MM.1S (cell line): ENCODE measurements around the gene DNAJC5.

ENCODE experiments used
- DNase-seq: peaks from one replicate; pipeline ENCODE4 v3.0.0-alpha.2; 2015
- H2AFZ ChIP-seq: fragments of 300-600 bp; sonication (generic); 2 replicates; pipeline ENCODE4 v1.6.0; 2016; ENCODE audit warnings: antibody characterized with exemption, low read length
- H3F3A ChIP-seq: fragments of 300-600 bp; sonication (generic); 2 replicates; pipeline ENCODE4 v1.6.1; 2016; ENCODE audit warnings: mild to moderate bottlenecking, antibody characterized with exemption, low read length, moderate library complexity, mixed read lengths; ENCODE audit not compliant: insufficient read depth
- H3K27ac ChIP-seq: fragments of 300-600 bp; sonication (generic); 2 replicates; pipeline ENCODE4 v1.5.1; 2016; ENCODE audit warnings: mild to moderate bottlenecking, low read length
- H3K27me3 ChIP-seq: fragments of 300-600 bp; sonication (generic); replicated peaks from 2 replicates; pipeline ENCODE4 v1.6.0; 2016; ENCODE audit warnings: low read length; ENCODE audit not compliant: insufficient read depth
- H3K36me3 ChIP-seq: fragments of 300-600 bp; sonication (generic); replicated peaks from 2 replicates; pipeline ENCODE4 v1.6.1; 2016; ENCODE audit warnings: mild to moderate bottlenecking, low read length, mixed read lengths; ENCODE audit not compliant: insufficient read depth
- H3K4me1 ChIP-seq: fragments of 300-600 bp; sonication (generic); 2 replicates; pipeline ENCODE4 v1.6.1; 2016; ENCODE audit warnings: low read length, mixed read lengths
- H3K4me2 ChIP-seq: fragments of 300-600 bp; sonication (generic); 2 replicates; pipeline ENCODE4 v1.6.0; 2016; ENCODE audit warnings: low read depth, low read length
- H3K4me3 ChIP-seq: fragments of 300-600 bp; sonication (generic); 2 replicates; pipeline ENCODE4 v1.5.1; 2016; ENCODE audit warnings: low read length, mixed read lengths
- H3K79me2 ChIP-seq: fragments of 300-600 bp; sonication (generic); 2 replicates; pipeline ENCODE4 v1.6.1; 2016; ENCODE audit warnings: mixed run types, low read length, mixed read lengths
- H3K9ac ChIP-seq: fragments of 300-600 bp; sonication (generic); 2 replicates; pipeline ENCODE4 v1.6.1; 2016; ENCODE audit warnings: low read length, mixed read lengths
- H3K9me2 ChIP-seq: fragments of 300-600 bp; sonication (generic); replicated peaks from 2 replicates; pipeline ENCODE4 v1.6.1; 2016; ENCODE audit warnings: mild to moderate bottlenecking, low read length, mixed read lengths; ENCODE audit not compliant: insufficient read depth
- H3K9me3 ChIP-seq: fragments of 300-600 bp; sonication (generic); replicated peaks from 2 replicates; pipeline ENCODE4 v1.6.1; 2016; ENCODE audit warnings: mild to moderate bottlenecking, low read length, mixed read lengths; ENCODE audit not compliant: insufficient read depth
- H4K20me1 ChIP-seq: fragments of 300-600 bp; sonication (generic); 2 replicates; pipeline ENCODE4 v1.6.1; 2016; ENCODE audit warnings: mild to moderate bottlenecking, low read length, moderate library complexity, mixed read lengths; ENCODE audit not compliant: insufficient read depth
- CTCF ChIP-seq: fragments of 300-600 bp; sonication (generic); IDR thresholded peaks from 2 replicates; pipeline ENCODE4 v1.5.1; 2016; ENCODE audit warnings: antibody characterized with exemption, low read length, mixed read lengths
- EZH2 ChIP-seq: fragments of 300-600 bp; sonication (generic); optimal IDR thresholded peaks from 2 replicates; pipeline ENCODE3; 2017; ENCODE audit warnings: low read depth, mild to moderate bottlenecking, antibody characterized with exemption, low read length, mixed read lengths
- EZH2phosphoT487 ChIP-seq: fragments of 300-600 bp; sonication (generic); IDR thresholded peaks from 2 replicates; pipeline ENCODE4 v1.6.1; 2018; ENCODE audit warnings: antibody characterized with exemption, low read length

Gene DNAJC5

GRCh38 chr20:63940472-63941266 lies 45.7 kb downstream of the DNAJC5 start:
- Histone ChIP-seq H3K36me3 (no peaks in the 10 kb centered on the region; the same call in 1 of the 2 replicates), H3K4me2 (no peak overlapping the region), H3K4me3 (no peak overlapping the region), H2AFZ (no peak overlapping the region), H3K9me2 (no peaks in the 10 kb centered on the region), H4K20me1 (no peaks in the 10 kb centered on the region), H3K4me1 (no peaks in the 10 kb centered on the region), H3K9me3 (no peaks in the 10 kb centered on the region), H3K27me3 (no peaks in the 10 kb centered on the region), H3K9ac (no peak overlapping the region), H3K27ac (no peak overlapping the region), H3K79me2 (peaks cover 16% of the 10 kb centered on the region), H3F3A (no peaks in the 10 kb centered on the region)
- TF ChIP-seq CTCF: no peak
- no peak for TF ChIP-seq EZH2phosphoT487
- TF ChIP-seq EZH2: no peak
- DNase-seq: no peak

GRCh38 chr20:63941282-63942081 lies 46.6 kb downstream of the DNAJC5 start:
- Histone ChIP-seq H3K4me2 (no peak overlapping the region), H4K20me1 (no peaks in the 10 kb centered on the region), H3K36me3 (no peaks in the 10 kb centered on the region; the same call in 1 of the 2 replicates), H3K9me3 (no peaks in the 10 kb centered on the region), H3K4me1 (no peaks in the 10 kb centered on the region), H3K9me2 (no peaks in the 10 kb centered on the region), H3K79me2 (peaks cover 24% of the 10 kb centered on the region), H3F3A (no peaks in the 10 kb centered on the region), H3K27ac (no peak overlapping the region), H3K9ac (no peak overlapping the region), H2AFZ (no peak overlapping the region), H3K27me3 (no peaks in the 10 kb centered on the region), H3K4me3 (no peak overlapping the region)
- TF ChIP-seq EZH2phosphoT487 (no peak), EZH2 (no peak), CTCF (no peak)
- DNase-seq: no peak

GRCh38 chr20:63942250-63942951 lies 47.5 kb downstream of the DNAJC5 start:
- H3K36me3 ChIP-seq: no peaks in the 10 kb centered on the region; the same call in 1 of the 2 replicates
- peaks cover under 1% of the 10 kb centered on the region; the same call in 1 of the 2 replicates for H4K20me1 ChIP-seq
- no peaks in the 10 kb centered on the region for H3K4me1 ChIP-seq
- peaks cover 34% of the 10 kb centered on the region for H3K79me2 ChIP-seq
- no peaks in the 10 kb centered on the region for H3F3A ChIP-seq
- TF ChIP-seq CTCF (no peak), EZH2phosphoT487 (no peak), EZH2 (no peak)
- no peak overlapping the region for H3K9ac ChIP-seq
- no peak overlapping the region for H3K4me3 ChIP-seq
- H3K9me2 ChIP-seq: no peaks in the 10 kb centered on the region
- H3K27ac ChIP-seq: no peak overlapping the region
- no peaks in the 10 kb centered on the region for H3K9me3 ChIP-seq
- no peak overlapping the region for H2AFZ ChIP-seq
- no peaks in the 10 kb centered on the region for H3K27me3 ChIP-seq
- no peak overlapping the region for H3K4me2 ChIP-seq
- DNase-seq: no peak
